Measurements from ENCODE around the gene LRRC4.

LRRC4 gene

DNA sequence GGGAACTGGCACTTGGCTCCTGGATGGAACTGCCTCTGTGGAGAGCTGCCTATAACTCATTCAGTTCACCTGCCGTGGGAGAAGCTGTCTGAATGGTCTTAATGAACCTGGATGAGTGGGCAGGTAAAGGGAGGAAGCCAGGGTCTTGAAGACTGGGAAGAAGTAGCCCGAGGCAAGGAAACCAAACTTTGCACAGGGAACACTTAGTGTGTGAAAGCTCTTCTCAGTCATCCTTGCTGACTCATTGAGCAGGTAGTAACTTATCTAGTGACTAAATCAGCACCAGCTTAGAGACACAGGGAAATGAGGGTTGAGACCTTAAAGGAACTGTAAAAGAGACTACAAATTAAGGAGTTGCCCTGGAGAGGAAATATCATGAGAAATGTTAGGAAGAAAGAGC is 9.9 kb downstream of the LRRC4 start:
- H3K9me3 ChIP-seq (ENCODE audit: control extremely low read depth in 1 of 5, control insufficient read depth in 4 of 5, insufficient read depth in 2 of 5, low read depth in 1 of 5, low read length in 4 of 5) = no peaks in the 10 kb centered on the region
- 95% methylated on average over 2 of the region's 2 CpGs for WGBS (ENCODE audit: insufficient coverage)
- H3K36me3 ChIP-seq (ENCODE audit: control insufficient read depth in 4 of 4, insufficient read depth in 4 of 4, low read length in 3 of 4) = peaks cover 0 to 31% (median 6%) of the 10 kb centered on the region in 4 experiments
- POLR2A ChIA-PET = no interaction called here
- no peak overlapping the region for H3K4me3 ChIP-seq (ENCODE audit: control insufficient read depth in 1 of 7, extremely low read depth in 1 of 7, insufficient read depth in 4 of 7, low read depth in 2 of 7, low read length in 6 of 7)
- H3K4me1 ChIP-seq (ENCODE audit: control extremely low read depth in 1 of 4, control insufficient read depth in 4 of 4, insufficient read depth in 4 of 4, low read length in 3 of 4) = peaks cover 0 to 8% (median 2%) of the 10 kb centered on the region in 4 experiments
- no peaks in the 10 kb centered on the region for H3K27me3 ChIP-seq (replicated peaks in 2 of 5; ENCODE audit: control insufficient read depth in 4 of 5, insufficient read depth in 5 of 5, low read length in 4 of 5)
- DNase-seq = no peak
- CTCF ChIA-PET = interaction anchor here (1.3 kb wide), 1 partner anchor 16 kb away, joined by 3 read pairs; no protein-coding TSS in a partner anchor
- H3K27ac ChIP-seq (ENCODE audit: insufficient read depth in 1 of 2, low read depth in 1 of 2, low read length in 2 of 2, poor library complexity in 1 of 2, severe bottlenecking in 2 of 2) = no peak overlapping the region

DNA sequence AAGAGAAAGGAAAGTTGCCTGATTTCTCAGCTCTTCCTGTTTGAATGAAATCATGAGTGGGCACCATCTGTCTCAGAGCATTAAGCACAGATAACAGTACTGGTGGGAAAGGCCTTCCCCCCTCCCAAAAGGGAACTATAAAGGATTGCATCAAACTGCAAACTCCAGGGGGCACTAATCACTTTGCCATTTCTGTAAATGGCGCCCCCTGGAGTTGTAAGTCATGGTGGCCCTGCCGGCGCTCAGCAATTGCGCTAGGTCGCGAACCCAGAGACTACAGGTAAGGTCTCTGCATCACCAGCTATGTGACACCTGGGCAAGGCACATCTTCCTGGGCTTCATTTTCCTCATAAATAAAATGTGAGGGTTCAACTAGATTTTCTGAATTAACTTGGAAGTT is 11.1 kb downstream of the LRRC4 start:
- peaks cover 0 to 24% (median 6%) of the 10 kb centered on the region in 4 experiments for H3K36me3 ChIP-seq (ENCODE audit: control insufficient read depth in 4 of 4, insufficient read depth in 4 of 4, low read length in 3 of 4)
- ChIA-PET POLR2A (no interaction called here), CTCF (no interaction called here)
- H3K27me3 ChIP-seq (replicated peaks in 2 of 5; ENCODE audit: control insufficient read depth in 4 of 5, insufficient read depth in 5 of 5, low read length in 4 of 5) = no peaks in the 10 kb centered on the region
- WGBS (ENCODE audit: insufficient coverage) = 90% methylated on average over 6 of the region's 6 CpGs
- peaks cover 0 to 2% (median 0%) of the 10 kb centered on the region in 4 experiments for H3K4me1 ChIP-seq (ENCODE audit: control extremely low read depth in 1 of 4, control insufficient read depth in 4 of 4, insufficient read depth in 4 of 4, low read length in 3 of 4)
- H3K27ac ChIP-seq (ENCODE audit: insufficient read depth in 1 of 2, low read depth in 1 of 2, low read length in 2 of 2, poor library complexity in 1 of 2, severe bottlenecking in 2 of 2) = no peak overlapping the region
- no peaks in the 10 kb centered on the region for H3K9me3 ChIP-seq (ENCODE audit: control extremely low read depth in 1 of 5, control insufficient read depth in 4 of 5, insufficient read depth in 2 of 5, low read depth in 1 of 5, low read length in 4 of 5)
- H3K4me3 ChIP-seq (ENCODE audit: control insufficient read depth in 1 of 7, extremely low read depth in 1 of 7, insufficient read depth in 4 of 7, low read depth in 2 of 7, low read length in 6 of 7) = no peak overlapping the region
- peak; percentile 29 to 59 (median 57) for DNase-seq

- H3K27me3 ChIP-seq (replicated peaks in 2 of 5; ENCODE audit: control insufficient read depth in 4 of 5, insufficient read depth in 5 of 5, low read length in 4 of 5) = no peaks in the 10 kb centered on the region
- H3K4me3 ChIP-seq (ENCODE audit: control insufficient read depth in 1 of 7, extremely low read depth in 1 of 7, insufficient read depth in 4 of 7, low read depth in 2 of 7, low read length in 6 of 7) = no peak overlapping the region
- H3K27ac ChIP-seq (ENCODE audit: insufficient read depth in 1 of 2, low read depth in 1 of 2, low read length in 2 of 2, poor library complexity in 1 of 2, severe bottlenecking in 2 of 2) = no peak overlapping the region
- no peaks in the 10 kb centered on the region for H3K9me3 ChIP-seq (ENCODE audit: control extremely low read depth in 1 of 5, control insufficient read depth in 4 of 5, insufficient read depth in 2 of 5, low read depth in 1 of 5, low read length in 4 of 5)
- no peaks in the 10 kb centered on the region for H3K4me1 ChIP-seq (ENCODE audit: control extremely low read depth in 1 of 4, control insufficient read depth in 4 of 4, insufficient read depth in 4 of 4, low read length in 3 of 4)
- no peak for DNase-seq
- ChIA-PET CTCF (interaction anchor here (0.8 to 1.8 kb wide), 4 partner anchors 10 to 310 kb away, joined by 3 to 5 read pairs (median 4); no protein-coding TSS in a partner anchor), POLR2A (no interaction called here)
- WGBS (ENCODE audit: insufficient coverage) = 100% methylated on average over 2 of the region's 3 CpGs
- H3K36me3 ChIP-seq (ENCODE audit: control insufficient read depth in 4 of 4, insufficient read depth in 4 of 4, low read length in 3 of 4) = peaks cover 0 to 28% (median 4%) of the 10 kb centered on the region in 4 experiments
Measured at GRCh38 chr7:128019288-128019687, 11.9 kb downstream of the LRRC4 start.

DNA sequence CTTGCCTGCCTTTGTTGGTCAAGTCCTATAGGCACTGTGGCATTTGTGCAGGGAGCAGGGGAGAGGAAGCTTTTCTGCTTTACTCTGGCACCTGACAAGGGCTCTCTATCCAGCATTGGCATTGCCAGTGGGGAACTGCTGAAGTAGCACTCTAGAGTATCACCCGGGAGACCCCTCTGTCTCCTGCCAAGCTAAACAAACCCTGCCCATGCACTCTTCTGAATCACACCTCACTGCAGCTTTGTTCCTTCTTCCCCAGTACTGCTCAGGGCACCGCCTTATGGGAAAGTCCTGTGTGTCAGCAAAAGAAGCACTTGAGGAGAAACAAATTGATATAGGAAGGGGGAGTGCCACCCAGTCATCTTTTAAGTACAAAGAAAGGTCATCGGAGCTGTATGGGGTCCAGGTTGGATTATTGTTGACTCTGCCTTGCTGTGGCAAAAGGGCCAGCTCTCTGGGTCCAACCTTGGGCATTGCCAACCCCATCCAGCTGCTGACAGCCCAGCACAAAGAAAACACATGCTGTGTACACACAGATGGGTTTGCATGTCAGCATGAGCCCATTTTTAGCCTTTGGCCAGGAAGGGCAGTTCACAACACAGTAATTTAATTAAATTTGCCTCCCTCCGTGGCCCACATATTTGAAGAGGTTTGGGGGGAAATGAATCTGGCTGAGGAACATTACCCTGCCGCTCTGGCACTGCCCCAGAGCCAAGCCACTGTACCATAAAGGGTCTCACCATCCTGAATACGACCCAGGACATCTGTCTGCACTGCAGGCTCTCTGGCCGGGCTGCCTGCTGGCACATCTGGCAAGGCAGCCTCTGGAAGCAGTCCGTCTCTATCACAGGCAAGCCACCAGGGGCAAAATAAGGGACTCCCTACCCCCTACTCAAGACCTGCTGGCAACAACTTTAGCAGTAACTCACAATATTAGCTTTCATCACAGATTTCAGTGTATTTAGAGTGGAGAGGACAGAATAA is 13.1 kb downstream of the LRRC4 start:
- no peak for DNase-seq
- ChIA-PET POLR2A (interaction anchor here (0.9 kb wide), 1 partner anchor 9 kb away, joined by 3 read pairs; no protein-coding TSS in a partner anchor), CTCF (interaction anchor here (0.8 to 1.8 kb wide), 4 partner anchors 9 to 309 kb away, joined by 3 to 5 read pairs (median 4); no protein-coding TSS in a partner anchor)
- Histone ChIP-seq H3K27ac (ENCODE audit: insufficient read depth in 1 of 2, low read depth in 1 of 2, low read length in 2 of 2, poor library complexity in 1 of 2, severe bottlenecking in 2 of 2) (no peak overlapping the region), H3K27me3 (replicated peaks in 2 of 5; ENCODE audit: control insufficient read depth in 4 of 5, insufficient read depth in 5 of 5, low read length in 4 of 5) (no peaks in the 10 kb centered on the region), H3K4me1 (ENCODE audit: control extremely low read depth in 1 of 4, control insufficient read depth in 4 of 4, insufficient read depth in 4 of 4, low read length in 3 of 4) (no peaks in the 10 kb centered on the region), H3K36me3 (ENCODE audit: control insufficient read depth in 4 of 4, insufficient read depth in 4 of 4, low read length in 3 of 4) (peaks cover 4 to 25% (median 6%) of the 10 kb centered on the region in 4 experiments), H3K4me3 (ENCODE audit: control insufficient read depth in 1 of 7, extremely low read depth in 1 of 7, insufficient read depth in 4 of 7, low read depth in 2 of 7, low read length in 6 of 7) (no peak overlapping the region), H3K9me3 (ENCODE audit: control extremely low read depth in 1 of 5, control insufficient read depth in 4 of 5, insufficient read depth in 2 of 5, low read depth in 1 of 5, low read length in 4 of 5) (no peaks in the 10 kb centered on the region)
- WGBS (ENCODE audit: insufficient coverage) = 78% methylated on average over 5 of the region's 8 CpGs

DNA sequence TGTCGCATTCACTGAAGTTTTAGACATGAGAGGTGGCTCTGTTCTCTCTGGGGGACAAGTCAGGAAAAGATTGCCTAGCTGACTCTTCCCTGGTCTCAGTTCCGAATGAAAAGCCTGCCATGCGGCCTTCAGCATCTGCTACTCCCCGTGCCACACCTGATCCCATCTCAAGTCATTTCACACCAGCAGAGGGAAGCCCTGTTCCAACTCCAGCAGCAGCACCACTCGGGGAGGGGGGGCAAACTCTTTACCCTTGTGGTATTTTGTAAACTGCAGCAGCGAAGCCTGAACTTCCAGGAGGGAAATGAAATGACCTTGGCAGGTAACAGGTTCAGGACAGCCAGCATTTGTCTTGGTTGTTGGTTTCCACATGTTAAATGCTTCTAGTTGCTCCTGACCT is 13.8 kb downstream of the LRRC4 start:
- Histone ChIP-seq H3K4me1 (ENCODE audit: control extremely low read depth in 1 of 4, control insufficient read depth in 4 of 4, insufficient read depth in 4 of 4, low read length in 3 of 4) (no peaks in the 10 kb centered on the region), H3K9me3 (ENCODE audit: control extremely low read depth in 1 of 5, control insufficient read depth in 4 of 5, insufficient read depth in 2 of 5, low read depth in 1 of 5, low read length in 4 of 5) (no peaks in the 10 kb centered on the region), H3K27me3 (replicated peaks in 2 of 5; ENCODE audit: control insufficient read depth in 4 of 5, insufficient read depth in 5 of 5, low read length in 4 of 5) (no peaks in the 10 kb centered on the region), H3K4me3 (ENCODE audit: control insufficient read depth in 1 of 7, extremely low read depth in 1 of 7, insufficient read depth in 4 of 7, low read depth in 2 of 7, low read length in 6 of 7) (no peak overlapping the region), H3K36me3 (ENCODE audit: control insufficient read depth in 4 of 4, insufficient read depth in 4 of 4, low read length in 3 of 4) (peaks cover 4 to 31% (median 7%) of the 10 kb centered on the region in 4 experiments), H3K27ac (ENCODE audit: insufficient read depth in 1 of 2, low read depth in 1 of 2, low read length in 2 of 2, poor library complexity in 1 of 2, severe bottlenecking in 2 of 2) (no peak overlapping the region)
- ChIA-PET CTCF (interaction anchor here (1.8 kb wide), 1 partner anchor 9 kb away, joined by 4 read pairs; no protein-coding TSS in a partner anchor), POLR2A (interaction anchor here (0.9 kb wide), 1 partner anchor 10 kb away, joined by 3 read pairs; no protein-coding TSS in a partner anchor)
- WGBS (ENCODE audit: insufficient coverage) = 100% methylated on average over 3 of the region's 6 CpGs
- DNase-seq = no peak

- no peak overlapping the region for H3K4me3 ChIP-seq (ENCODE audit: control insufficient read depth in 1 of 7, extremely low read depth in 1 of 7, insufficient read depth in 4 of 7, low read depth in 2 of 7, low read length in 6 of 7)
- no peaks in the 10 kb centered on the region for H3K9me3 ChIP-seq (ENCODE audit: control extremely low read depth in 1 of 5, control insufficient read depth in 4 of 5, insufficient read depth in 2 of 5, low read depth in 1 of 5, low read length in 4 of 5)
- no peaks in the 10 kb centered on the region for H3K4me1 ChIP-seq (ENCODE audit: control extremely low read depth in 1 of 4, control insufficient read depth in 4 of 4, insufficient read depth in 4 of 4, low read length in 3 of 4)
- 96% methylated on average over 2 of the region's 4 CpGs for WGBS (ENCODE audit: insufficient coverage)
- no peak overlapping the region for H3K27ac ChIP-seq (ENCODE audit: insufficient read depth in 1 of 2, low read depth in 1 of 2, low read length in 2 of 2, poor library complexity in 1 of 2, severe bottlenecking in 2 of 2)
- POLR2A ChIA-PET = interaction anchor here (0.6 kb wide), 1 partner anchor 130 kb away, joined by 5 read pairs; no protein-coding TSS in a partner anchor
- CTCF ChIA-PET = no interaction called here
- no peaks in the 10 kb centered on the region for H3K27me3 ChIP-seq (replicated peaks in 2 of 5; ENCODE audit: control insufficient read depth in 4 of 5, insufficient read depth in 5 of 5, low read length in 4 of 5)
- peaks cover 4 to 32% (median 8%) of the 10 kb centered on the region in 4 experiments for H3K36me3 ChIP-seq (ENCODE audit: control insufficient read depth in 4 of 4, insufficient read depth in 4 of 4, low read length in 3 of 4)
- DNase-seq = no peak
Measured at GRCh38 chr7:128014811-128015210, 16.4 kb downstream of the LRRC4 start.

Measured in common myeloid progenitor, CD34-positive (primary cell).